Measurements from ENCODE around the gene CCDC142. TPM values are rescaled to one million over a fixed set of nuclear protein-coding genes. Genes with fewer than 3 reads are reported as not detected.

The CCDC142 gene
- total RNA-seq, 1 experiment from 2014 or later, result 20.4 TPM

DNA sequence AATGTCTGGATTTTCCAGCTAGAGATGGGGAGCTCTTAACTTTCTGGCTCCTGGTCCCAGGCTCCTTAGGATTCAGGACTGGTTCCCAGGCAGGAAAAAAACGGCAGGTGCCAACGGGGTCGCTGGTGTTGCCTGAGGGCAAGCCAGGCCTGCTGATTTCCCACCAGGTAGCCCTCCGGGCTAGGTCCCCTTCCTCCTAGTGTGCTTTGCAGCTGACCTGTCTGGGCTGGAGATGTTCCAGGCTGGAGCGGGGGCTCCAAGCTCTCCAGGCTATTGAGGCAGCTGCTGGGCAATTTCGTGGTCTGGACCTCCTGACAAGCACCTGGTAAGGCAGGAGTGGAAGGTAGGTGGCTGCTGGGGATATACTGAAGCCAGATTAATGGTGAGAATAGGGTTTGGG lies 8.3 kb downstream of the CCDC142 start:
- Histone ChIP-seq H3K27ac (ENCODE audit: low read depth, low read length, poor library complexity, severe bottlenecking) (no peak overlapping the region), H3K36me3 (ENCODE audit: insufficient read depth, low read length, poor library complexity, severe bottlenecking) (peaks cover 13% of the 10 kb centered on the region), H3K4me1 (ENCODE audit: insufficient read depth, low read length, poor library complexity, severe bottlenecking) (peaks cover 7% of the 10 kb centered on the region), H3K4me3 (ENCODE audit: low read depth, low read length, poor library complexity, severe bottlenecking) (no peak overlapping the region), H3K9me3 (ENCODE audit: low read depth, low read length, poor library complexity, severe bottlenecking) (no peaks in the 10 kb centered on the region), H3K27me3 (replicated peaks; ENCODE audit: insufficient read depth, low read depth, low read length, poor library complexity) (no peaks in the 10 kb centered on the region)
- TF ChIP-seq, protein P1, sequence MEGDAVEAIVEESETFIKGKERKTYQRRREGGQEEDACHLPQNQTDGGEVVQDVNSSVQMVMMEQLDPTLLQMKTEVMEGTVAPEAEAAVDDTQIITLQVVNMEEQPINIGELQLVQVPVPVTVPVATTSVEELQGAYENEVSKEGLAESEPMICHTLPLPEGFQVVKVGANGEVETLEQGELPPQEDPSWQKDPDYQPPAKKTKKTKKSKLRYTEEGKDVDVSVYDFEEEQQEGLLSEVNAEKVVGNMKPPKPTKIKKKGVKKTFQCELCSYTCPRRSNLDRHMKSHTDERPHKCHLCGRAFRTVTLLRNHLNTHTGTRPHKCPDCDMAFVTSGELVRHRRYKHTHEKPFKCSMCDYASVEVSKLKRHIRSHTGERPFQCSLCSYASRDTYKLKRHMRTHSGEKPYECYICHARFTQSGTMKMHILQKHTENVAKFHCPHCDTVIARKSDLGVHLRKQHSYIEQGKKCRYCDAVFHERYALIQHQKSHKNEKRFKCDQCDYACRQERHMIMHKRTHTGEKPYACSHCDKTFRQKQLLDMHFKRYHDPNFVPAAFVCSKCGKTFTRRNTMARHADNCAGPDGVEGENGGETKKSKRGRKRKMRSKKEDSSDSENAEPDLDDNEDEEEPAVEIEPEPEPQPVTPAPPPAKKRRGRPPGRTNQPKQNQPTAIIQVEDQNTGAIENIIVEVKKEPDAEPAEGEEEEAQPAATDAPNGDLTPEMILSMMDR (conservative IDR thresholded peaks at IDR 0.05; ENCODE audit: low read depth, low read length), result no peak
- no peak for TF ChIP-seq EZH2 (IDR thresholded peaks at IDR 0.05; ENCODE audit: borderline replicate concordance, low read depth, low read length, poor library complexity, severe bottlenecking)
- POLR2A ChIA-PET (ENCODE audit: low non-redundant PET), result interaction anchor here (0.6 to 0.7 kb wide), 2 partner anchors 17 to 56 kb away, joined by 4 to 7 read pairs; no protein-coding TSS in a partner anchor
- no TSS peak for BruUV-seq (replicated peaks)
- DNase-seq (ENCODE audit: low spot score), result no peak
- CTCF ChIA-PET, result interaction anchor here (0.7 kb wide), 2 partner anchors 16 to 327 kb away, joined by 3 read pairs; partner anchors contain the start of genes BOLA3 and WBP1
- intact Hi-C loops (cut with micrococcal nuclease; ENCODE audit: unreplicated experiment), result no loop called here

DNA sequence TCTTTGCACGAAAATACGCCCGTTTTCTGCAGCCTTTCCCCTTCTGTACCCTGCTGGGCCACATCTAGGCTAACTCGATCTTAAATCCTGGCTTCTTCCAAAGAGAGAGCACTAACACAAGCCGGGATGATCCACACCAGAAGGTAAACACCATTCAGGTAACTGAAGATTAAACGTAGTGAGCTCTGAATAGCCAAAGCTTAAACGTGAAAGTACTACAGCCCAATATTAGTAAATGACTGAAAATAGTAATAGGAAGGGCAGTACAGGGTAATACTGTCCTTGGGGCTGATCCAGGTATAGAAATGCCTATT lies 9.9 kb downstream of the CCDC142 start:
- Histone ChIP-seq H3K27ac (ENCODE audit: low read depth, low read length, poor library complexity, severe bottlenecking) (peak overlapping the region; percentile 88), H3K27me3 (replicated peaks; ENCODE audit: insufficient read depth, low read depth, low read length, poor library complexity) (no peaks in the 10 kb centered on the region), H3K4me3 (ENCODE audit: low read depth, low read length, poor library complexity, severe bottlenecking) (peak overlapping the region; percentile 59), H3K4me1 (ENCODE audit: insufficient read depth, low read length, poor library complexity, severe bottlenecking) (peaks cover 7% of the 10 kb centered on the region), H3K36me3 (ENCODE audit: insufficient read depth, low read length, poor library complexity, severe bottlenecking) (peaks cover 13% of the 10 kb centered on the region), H3K9me3 (ENCODE audit: low read depth, low read length, poor library complexity, severe bottlenecking) (no peaks in the 10 kb centered on the region)
- DNase-seq (ENCODE audit: low spot score), result no peak
- BruUV-seq (replicated peaks), result TSS peak; percentile 89
- intact Hi-C loops (cut with micrococcal nuclease; ENCODE audit: unreplicated experiment), result no loop called here
- no peak for TF ChIP-seq EZH2 (IDR thresholded peaks at IDR 0.05; ENCODE audit: borderline replicate concordance, low read depth, low read length, poor library complexity, severe bottlenecking)
- TF ChIP-seq, protein P1 (conservative IDR thresholded peaks at IDR 0.05; ENCODE audit: low read depth, low read length), result no peak
- CTCF ChIA-PET, result interaction anchor here (1.0 kb wide), 1 partner anchor 10 kb away, joined by 5 read pairs; the partner anchor contains the start of genes CCDC142 and TTC31
- POLR2A ChIA-PET (ENCODE audit: low non-redundant PET), result no interaction called here

DNA sequence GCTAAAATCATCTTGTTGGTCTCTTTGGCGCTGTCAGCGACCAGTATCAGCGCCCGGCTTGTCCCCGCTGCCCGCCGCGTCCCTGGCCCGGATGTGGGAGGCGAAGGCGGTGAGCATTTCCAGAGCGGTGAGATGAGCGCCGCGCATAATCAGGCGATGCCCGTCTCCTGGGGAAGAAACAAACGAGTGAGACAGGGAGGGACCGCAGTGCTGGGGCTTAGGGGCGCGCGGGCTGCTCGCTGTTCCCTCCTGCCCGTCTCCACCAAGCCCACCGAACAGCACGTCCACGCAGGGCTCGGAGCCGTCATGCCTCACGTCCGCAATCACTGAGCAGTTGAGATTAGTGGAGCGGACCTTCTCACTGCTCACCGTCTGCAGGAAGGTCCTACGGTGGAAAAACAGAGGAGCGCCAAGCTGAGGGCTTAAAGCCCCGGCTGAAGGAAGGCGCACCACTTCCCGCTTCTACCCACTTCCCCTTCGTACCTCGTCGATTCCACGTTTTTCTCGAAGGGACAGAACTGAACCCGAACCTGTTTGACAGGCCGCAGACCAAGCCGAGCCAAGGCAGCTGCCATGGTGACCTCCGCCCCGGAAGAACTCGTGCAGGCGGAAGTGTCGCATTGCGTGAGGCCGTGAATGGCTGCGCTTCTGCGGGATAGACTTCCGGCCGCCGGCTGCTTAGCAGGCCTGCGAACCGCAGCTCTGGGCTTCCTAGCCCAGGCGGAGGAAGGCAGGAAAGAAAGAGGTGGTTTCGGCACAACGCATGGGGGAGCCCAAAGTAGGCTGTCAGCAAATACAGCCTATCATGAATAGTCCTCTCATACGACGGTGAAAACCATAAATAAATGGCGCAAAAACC lies 10.5 kb downstream of the CCDC142 start, which contains the start of gene MRPL53:
MRPL53 (minus strand) TSS at position 595 of the 859 bp plus-strand sequence; CDS start at position 575, 20 bp downstream.
- CTCF ChIA-PET, result interaction anchor here (1.0 kb wide), 1 partner anchor 11 kb away, joined by 5 read pairs; the partner anchor contains the start of genes CCDC142 and TTC31
- peak; percentile 96 for DNase-seq (ENCODE audit: low spot score)
- Histone ChIP-seq H3K4me1 (ENCODE audit: insufficient read depth, low read length, poor library complexity, severe bottlenecking) (peaks cover 7% of the 10 kb centered on the region), H3K4me3 (ENCODE audit: low read depth, low read length, poor library complexity, severe bottlenecking) (peak within 1 kb of the TSS; percentile 59), H3K27ac (ENCODE audit: low read depth, low read length, poor library complexity, severe bottlenecking) (peak within 1 kb of the TSS; percentile 88), H3K36me3 (ENCODE audit: insufficient read depth, low read length, poor library complexity, severe bottlenecking) (peaks cover 11% of the 10 kb centered on the region), H3K27me3 (replicated peaks; ENCODE audit: insufficient read depth, low read depth, low read length, poor library complexity) (no peaks in the 10 kb centered on the region), H3K9me3 (ENCODE audit: low read depth, low read length, poor library complexity, severe bottlenecking) (no peaks in the 10 kb centered on the region)
- TSS peak; percentile 92 for BruUV-seq (replicated peaks)
- POLR2A ChIA-PET (ENCODE audit: low non-redundant PET), result no interaction called here
- intact Hi-C loops (cut with micrococcal nuclease; ENCODE audit: unreplicated experiment), result no loop called here
- TF ChIP-seq, protein P1 (conservative IDR thresholded peaks at IDR 0.05; ENCODE audit: low read depth, low read length), result no peak
- TF ChIP-seq EZH2 (IDR thresholded peaks at IDR 0.05; ENCODE audit: borderline replicate concordance, low read depth, low read length, poor library complexity, severe bottlenecking), result no peak
